AG09319 (cell line): Measurements from ENCODE around the gene UIMC1.

Experiments
- DNase-seq: peaks from one replicate; pipeline ENCODE4 v3.0.0-alpha.2; 2010; ENCODE audit warnings: low read depth; ENCODE audit errors: extremely low read depth
- CTCF ChIP-seq: IDR thresholded peaks from 2 replicates; pipeline ENCODE4 v1.5.1; 2011; ENCODE audit warnings: low read depth, mild to moderate bottlenecking, inconsistent platforms, low read length, moderate library complexity

The UIMC1 gene

GRCh38 chr5:177024559-177024958, 18.0 kb upstream of the UIMC1 start:
- no peak for DNase-seq
- no peak for TF ChIP-seq CTCF

- no peak for DNase-seq
These were observed 16.7 kb upstream of the UIMC1 start for GRCh38 chr5:177023303-177023664.

GRCh38 chr5:177022386-177023302, 16.1 kb upstream of the UIMC1 start, which contains the start of gene ZNF346:
TSS of gene ZNF346 (plus strand) at chr5:177022696. CDS start at chr5:177022739, 43 bp downstream.
- peak; percentile 82 for DNase-seq
- peak; percentile 30 for TF ChIP-seq CTCF

More at GRCh38 chr5:177023303-177023664, 16.7 kb upstream of the UIMC1 start:
- TF ChIP-seq CTCF, result no peak

GRCh38 chr5:177020033-177020432, 13.5 kb upstream of the UIMC1 start:
- no peak for TF ChIP-seq CTCF
- DNase-seq, result no peak

- no peak for TF ChIP-seq CTCF
These were observed 11.8 kb upstream of the UIMC1 start for GRCh38 chr5:177018341-177018740.

GRCh38 chr5:177015156-177015555, 8.6 kb upstream of the UIMC1 start:
- DNase-seq, result no peak
- TF ChIP-seq CTCF, result no peak

More at GRCh38 chr5:177018341-177018740, 11.8 kb upstream of the UIMC1 start:
- DNase-seq, result no peak

GRCh38 chr5:177010153-177010552, 3.6 kb upstream of the UIMC1 start:
- no peak for TF ChIP-seq CTCF
- no peak for DNase-seq
